GM12892 (cell line): Measurements from ENCODE around the gene DNAJC24.

Experiments used
- DNase-seq: peaks from one replicate; pipeline ENCODE4 v3.0.0; 2011; ENCODE audit not compliant: insufficient read length
- FAIRE-seq: peaks from 2 replicates; lab custom pipeline; 2011; peaks lifted over from hg19 to GRCh38; lab: Jason Lieb, UNC
- POLR2A ChIP-seq: IDR thresholded peaks from 2 replicates; pipeline ENCODE4 v1.6.1; 2011; ENCODE audit warnings: low read depth, low read length, control low read depth
- POLR2AphosphoS5 ChIP-seq: IDR thresholded peaks from 2 replicates; pipeline ENCODE4 v1.6.1; 2011; ENCODE audit warnings: low read depth, low read length, control low read depth
- TAF1 ChIP-seq: IDR thresholded peaks from 2 replicates; pipeline ENCODE4 v1.6.1; 2011; ENCODE audit warnings: low read depth, mild to moderate bottlenecking, control low read depth, low read length, borderline replicate concordance

DNAJC24 gene

GRCh38 chr11:31355817-31356216 is 13.8 kb upstream of the DNAJC24 start:
- no peak for FAIRE-seq
- DNase-seq, result no peak
- TF ChIP-seq TAF1 (no peak), POLR2AphosphoS5 (no peak), POLR2A (no peak)

GRCh38 chr11:31361743-31362142 is 7.9 kb upstream of the DNAJC24 start:
- FAIRE-seq (no peak), DNase-seq (no peak)
- no peak for TF ChIP-seq TAF1
- no peak for TF ChIP-seq POLR2AphosphoS5
- no peak for TF ChIP-seq POLR2A

- FAIRE-seq (no peak), DNase-seq (no peak)
- TF ChIP-seq POLR2AphosphoS5, result no peak
- TF ChIP-seq POLR2A, result no peak
- no peak for TF ChIP-seq TAF1
Observed at GRCh38 chr11:31366795-31367194, 2.9 kb upstream of the DNAJC24 start.

GRCh38 chr11:31375879-31376278 is 6.2 kb downstream of the DNAJC24 start:
- DNase-seq, result no peak
- TF ChIP-seq POLR2AphosphoS5 (no peak), TAF1 (no peak), POLR2A (no peak)

GRCh38 chr11:31383116-31383515 is 13.5 kb downstream of the DNAJC24 start:
- TF ChIP-seq POLR2AphosphoS5 (no peak), TAF1 (no peak), POLR2A (no peak)

More at GRCh38 chr11:31375879-31376278, 6.2 kb downstream of the DNAJC24 start:
- no peak for FAIRE-seq

GRCh38 chr11:31387379-31387778 is 17.7 kb downstream of the DNAJC24 start:
- DNase-seq, result no peak
- no peak for FAIRE-seq
- TF ChIP-seq TAF1 (no peak), POLR2A (no peak), POLR2AphosphoS5 (no peak)

More at GRCh38 chr11:31383116-31383515, 13.5 kb downstream of the DNAJC24 start:
- DNase-seq, result no peak
- no peak for FAIRE-seq

GRCh38 chr11:31397239-31397834 is 27.7 kb downstream of the DNAJC24 start:
- DNase-seq (no peak), FAIRE-seq (peak; percentile 91)
- TF ChIP-seq TAF1 (no peak), POLR2AphosphoS5 (no peak), POLR2A (no peak)

GRCh38 chr11:31404614-31405013 is 35.0 kb downstream of the DNAJC24 start:
- TF ChIP-seq POLR2A (no peak), POLR2AphosphoS5 (no peak), TAF1 (no peak)
- no peak for FAIRE-seq

GRCh38 chr11:31408201-31408600 is 38.5 kb downstream of the DNAJC24 start:
- DNase-seq (no peak), FAIRE-seq (no peak)
- no peak for TF ChIP-seq POLR2A

More at GRCh38 chr11:31404614-31405013, 35.0 kb downstream of the DNAJC24 start:
- DNase-seq, result no peak

- FAIRE-seq (no peak), DNase-seq (no peak)
- no peak for TF ChIP-seq POLR2AphosphoS5
- TF ChIP-seq POLR2A, result no peak
- TF ChIP-seq TAF1, result no peak
Observed at GRCh38 chr11:31412946-31413345, 43.3 kb downstream of the DNAJC24 start.

- TF ChIP-seq POLR2AphosphoS5, result no peak
- no peak for TF ChIP-seq TAF1
- no peak for TF ChIP-seq POLR2A
- DNase-seq, result no peak
- no peak for FAIRE-seq
Observed at GRCh38 chr11:31414338-31414737, 44.7 kb downstream of the DNAJC24 start.

- FAIRE-seq (no peak), DNase-seq (no peak)
- TF ChIP-seq TAF1, result no peak
- TF ChIP-seq POLR2AphosphoS5, result no peak
- TF ChIP-seq POLR2A, result no peak
Observed at GRCh38 chr11:31415435-31415834, 45.8 kb downstream of the DNAJC24 start.

- DNase-seq (no peak), FAIRE-seq (no peak)
- no peak for TF ChIP-seq POLR2A
- TF ChIP-seq TAF1, result no peak
- TF ChIP-seq POLR2AphosphoS5, result no peak
Observed at GRCh38 chr11:31417357-31417756, 47.7 kb downstream of the DNAJC24 start.
